GM19328 (cell line): ENCODE data around the gene DIDO1.
"Not testable (repeated sequence)": the region's sequence is repeated elsewhere in the genome, so short reads cannot be mapped to it uniquely, and the experiment has no call there.

Source experiments
- ATAC-seq: cut with Tn5 transposase; IDR thresholded peaks from one replicate; pipeline ENCODE4 v1.9.1; 2021; ENCODE audit warnings: mild to moderate bottlenecking, moderate library complexity; ENCODE audit not compliant: unreplicated experiment

Gene DIDO1

DNA sequence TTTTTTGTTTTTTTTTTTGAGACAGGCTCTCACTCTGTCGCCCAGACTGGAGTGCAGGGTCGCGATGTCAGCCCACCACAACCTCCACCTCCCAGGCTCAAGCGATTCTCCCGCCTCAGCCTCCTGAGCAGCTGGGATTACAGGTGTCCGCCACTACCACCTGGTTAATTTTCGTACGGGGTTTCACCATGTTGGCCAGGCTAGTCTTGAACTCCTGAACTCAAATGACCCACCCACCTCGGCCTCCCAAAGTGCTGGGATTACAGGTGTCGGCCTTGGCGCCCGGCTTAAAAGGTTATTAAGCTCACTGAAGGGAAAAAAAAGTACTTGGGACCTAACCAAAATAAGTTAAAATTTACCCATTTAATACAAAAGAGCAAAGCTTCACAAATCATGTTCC is 66.6 kb downstream of the DIDO1 start:
- no peak for ATAC-seq

GRCh38 chr20:62858058-62858830 is 68.1 kb downstream of the DIDO1 start:
- no peak for ATAC-seq

GRCh38 chr20:62856931-62857619 is 69.2 kb downstream of the DIDO1 start:
- no peak for ATAC-seq

DNA sequence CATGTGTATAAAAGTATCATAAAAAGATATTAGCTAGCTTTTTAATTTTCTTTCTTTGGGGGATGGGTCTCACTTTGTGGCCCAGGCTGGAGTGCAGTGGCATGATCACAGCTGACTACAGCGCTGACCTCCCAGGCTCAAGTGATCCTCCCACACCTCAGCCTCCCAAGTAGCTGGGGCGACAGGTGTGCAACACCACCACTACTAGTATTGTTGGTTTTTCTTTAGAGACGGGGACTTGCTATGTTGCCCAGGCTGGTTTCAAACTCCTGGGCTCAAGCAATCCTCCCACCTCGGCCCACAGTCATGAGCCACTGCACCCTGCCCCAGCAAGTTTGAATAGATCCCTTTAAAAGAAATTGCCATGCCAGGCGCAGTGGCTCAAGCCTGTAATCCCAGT is 71.2 kb downstream of the DIDO1 start:
- ATAC-seq = no peak

DNA sequence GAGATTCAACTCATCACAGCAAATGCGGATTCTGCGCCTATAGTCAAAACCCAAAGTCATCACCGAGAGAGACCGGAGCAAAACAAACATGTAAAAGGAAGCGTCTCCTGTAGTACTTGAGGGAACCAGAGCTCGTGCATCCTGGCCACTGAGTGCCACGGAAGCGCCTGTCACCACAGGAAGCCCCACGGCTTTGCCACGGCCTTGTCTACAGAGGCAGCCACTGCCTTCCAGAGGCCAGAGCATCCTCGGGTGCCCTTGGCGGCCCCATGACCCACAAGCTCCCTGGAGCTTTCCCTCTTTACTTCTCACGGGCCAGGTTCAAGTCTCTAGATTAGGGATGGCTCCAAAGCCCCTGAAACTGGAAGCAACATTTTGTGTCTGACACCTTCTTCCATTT is 72.2 kb downstream of the DIDO1 start:
- ATAC-seq = no peak

DNA sequence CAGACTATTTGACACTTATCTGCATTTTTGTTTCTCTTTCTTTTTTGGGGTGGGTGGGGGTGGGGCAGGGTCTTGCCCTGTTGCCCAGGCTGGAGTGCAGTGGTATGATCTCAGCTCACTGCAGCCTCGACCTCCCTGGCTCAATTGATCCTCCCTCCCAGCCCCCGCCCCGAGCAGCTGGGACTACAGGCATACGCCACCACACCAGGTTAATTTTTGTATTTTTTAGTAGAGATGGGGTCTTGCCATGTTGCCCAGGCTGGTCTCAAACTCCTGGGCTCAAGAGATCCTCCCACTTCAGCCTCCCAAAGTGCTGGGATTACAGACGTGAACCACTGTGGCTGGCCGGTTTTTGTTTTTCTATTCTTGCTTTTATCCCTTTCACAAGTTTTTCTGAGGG is 73.0 kb downstream of the DIDO1 start:
- not testable (repeated sequence) for ATAC-seq

- no peak for ATAC-seq
These were observed 73.5 kb downstream of the DIDO1 start for GRCh38 chr20:62852841-62853240.

- no peak for ATAC-seq
These were observed 74.1 kb downstream of the DIDO1 start for GRCh38 chr20:62852196-62852595.

DNA sequence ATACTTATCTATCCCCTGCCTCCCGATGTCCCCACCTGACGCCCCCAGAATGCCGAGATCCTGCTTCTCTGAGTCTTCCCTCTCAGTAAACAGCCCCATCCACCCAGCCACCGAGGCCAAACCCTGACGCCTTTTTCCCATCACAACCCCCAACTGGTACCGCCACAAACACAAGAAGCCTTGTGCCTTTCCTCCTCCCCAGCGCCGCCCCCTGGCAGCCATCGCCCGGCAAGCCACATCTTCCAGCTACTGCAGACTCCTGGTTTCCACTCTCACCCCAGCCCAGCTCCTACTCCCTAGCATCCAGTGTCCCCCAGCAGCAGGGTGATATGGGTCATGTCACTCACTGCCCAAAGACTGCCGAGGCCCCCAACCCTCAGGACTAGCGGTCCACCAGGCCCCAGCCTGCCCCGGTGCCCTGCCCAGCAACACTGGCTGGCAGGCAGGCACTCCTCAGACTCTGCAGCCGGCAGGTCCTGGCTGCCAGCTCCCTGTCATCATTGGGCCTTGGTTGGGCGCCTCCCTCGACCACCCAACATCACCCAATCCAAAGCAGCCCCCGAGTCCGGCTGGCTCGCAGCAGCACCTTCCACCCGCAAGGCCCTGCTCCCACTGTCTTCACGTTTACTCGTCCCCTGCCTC is 75.9 kb downstream of the DIDO1 start:
- no peak for ATAC-seq

DNA sequence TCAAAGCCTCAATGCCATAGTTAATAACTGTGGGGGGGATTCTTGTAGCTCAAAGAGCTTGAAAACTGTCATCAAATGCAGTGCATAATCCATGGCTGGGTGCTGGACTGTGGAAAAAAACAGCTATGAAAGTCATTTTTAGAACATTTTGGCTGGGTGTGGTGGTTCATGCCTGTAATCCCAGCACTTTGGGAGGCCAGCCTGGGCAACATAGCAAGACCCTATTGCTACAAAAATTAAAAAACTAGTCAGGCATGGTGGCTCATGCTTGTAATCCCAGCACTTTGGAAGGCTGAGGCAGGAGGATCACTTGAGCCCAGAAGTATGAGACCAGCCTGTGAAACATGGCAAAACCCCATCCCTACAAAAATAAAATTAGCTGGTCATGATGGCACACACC is 76.9 kb downstream of the DIDO1 start:
- ATAC-seq = no peak

GRCh38 chr20:62848917-62849316 is 77.4 kb downstream of the DIDO1 start:
- not testable (repeated sequence) for ATAC-seq

- ATAC-seq = no peak
These were observed 80.0 kb downstream of the DIDO1 start for GRCh38 chr20:62846166-62846890.

DNA sequence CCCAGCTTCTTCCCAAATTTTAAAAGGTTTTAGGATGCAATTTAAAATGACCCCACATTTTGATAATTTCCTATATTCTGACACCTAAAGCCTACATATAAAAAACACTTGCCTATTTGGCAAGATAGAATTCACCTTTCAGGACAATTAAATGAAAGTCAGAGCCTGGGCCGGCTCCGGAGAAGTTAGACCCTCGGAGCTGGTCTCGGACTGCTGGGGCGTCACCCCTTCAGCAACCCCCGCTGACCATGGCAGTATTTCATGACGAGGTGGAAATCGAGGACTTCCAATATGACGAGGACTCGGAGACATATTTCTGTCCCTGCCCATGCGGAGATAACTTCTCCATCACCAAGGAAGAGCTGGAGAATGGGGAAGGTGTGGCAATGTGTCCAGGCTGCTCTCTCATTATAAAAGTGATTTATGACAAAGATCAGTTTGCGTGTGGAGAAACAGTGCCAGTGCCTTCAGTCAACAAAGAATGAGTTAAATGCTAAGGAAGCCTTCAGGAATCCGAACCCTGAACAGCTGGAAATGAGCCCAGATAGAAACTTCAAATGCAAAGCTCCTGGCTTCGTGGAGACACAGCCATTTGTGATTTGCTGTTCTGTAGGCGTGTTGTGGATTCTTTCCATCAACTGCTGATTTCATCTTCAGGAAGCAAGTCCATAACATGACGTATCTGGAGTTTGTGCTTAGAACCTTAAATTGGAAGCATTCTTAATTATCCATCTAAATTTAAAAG is 80.7 kb downstream of the DIDO1 start:
- ATAC-seq = no peak

- no peak for ATAC-seq
These were observed 82.1 kb downstream of the DIDO1 start for GRCh38 chr20:62844182-62844581.

DNA sequence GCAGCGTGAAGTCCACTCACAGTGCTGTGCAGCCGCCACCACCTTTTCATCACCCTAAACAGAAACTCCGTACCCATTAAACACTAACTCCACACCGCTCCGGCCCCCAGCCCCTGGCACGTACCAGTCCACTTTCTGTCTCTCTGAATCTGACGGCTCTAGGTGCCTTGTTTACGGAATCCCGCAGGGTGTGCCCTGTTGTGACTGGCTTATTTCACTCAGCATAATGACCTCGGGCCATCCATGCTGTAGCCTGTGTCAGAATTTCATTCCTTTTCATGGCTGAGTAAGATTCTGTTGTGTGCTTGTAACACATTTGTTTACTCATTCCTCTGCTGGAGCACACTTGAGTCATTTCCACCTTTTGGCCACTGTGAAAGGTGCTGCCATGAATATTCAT is 82.6 kb downstream of the DIDO1 start:
- ATAC-seq = no peak

GRCh38 chr20:62841705-62842212 is 84.5 kb downstream of the DIDO1 start:
- ATAC-seq = no peak

- ATAC-seq = no peak
These were observed 85.8 kb downstream of the DIDO1 start for GRCh38 chr20:62840244-62841197.

DNA sequence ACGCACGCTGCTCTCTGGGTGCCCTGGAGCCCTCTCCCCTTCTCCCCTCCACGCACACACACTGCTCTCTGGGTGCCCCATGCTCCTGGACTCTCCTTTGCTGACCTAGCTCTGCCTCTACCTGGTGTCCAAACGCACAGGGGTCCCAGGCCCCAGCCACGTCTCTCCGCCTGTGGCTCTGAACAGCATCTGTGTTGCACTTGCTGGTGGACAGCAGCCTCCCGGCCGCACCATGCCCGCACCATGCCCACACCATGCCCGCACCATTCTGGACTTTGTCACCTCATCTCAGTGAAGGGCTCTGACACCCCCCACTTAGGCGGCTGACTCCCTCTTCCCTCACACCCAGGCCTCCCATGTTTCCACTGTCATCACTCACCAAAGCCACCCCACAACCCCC is 86.5 kb downstream of the DIDO1 start:
- ATAC-seq = no peak

- no peak for ATAC-seq
These were observed 87.0 kb downstream of the DIDO1 start for GRCh38 chr20:62839261-62839660.
